ENCODE results near the gene POFUT1. TPM values are rescaled to one million over a fixed set of nuclear protein-coding genes. Genes with fewer than 3 reads are reported as not detected.

The POFUT1 gene
- polyA plus RNA-seq, 1 donor, result 25.7 TPM

DNA sequence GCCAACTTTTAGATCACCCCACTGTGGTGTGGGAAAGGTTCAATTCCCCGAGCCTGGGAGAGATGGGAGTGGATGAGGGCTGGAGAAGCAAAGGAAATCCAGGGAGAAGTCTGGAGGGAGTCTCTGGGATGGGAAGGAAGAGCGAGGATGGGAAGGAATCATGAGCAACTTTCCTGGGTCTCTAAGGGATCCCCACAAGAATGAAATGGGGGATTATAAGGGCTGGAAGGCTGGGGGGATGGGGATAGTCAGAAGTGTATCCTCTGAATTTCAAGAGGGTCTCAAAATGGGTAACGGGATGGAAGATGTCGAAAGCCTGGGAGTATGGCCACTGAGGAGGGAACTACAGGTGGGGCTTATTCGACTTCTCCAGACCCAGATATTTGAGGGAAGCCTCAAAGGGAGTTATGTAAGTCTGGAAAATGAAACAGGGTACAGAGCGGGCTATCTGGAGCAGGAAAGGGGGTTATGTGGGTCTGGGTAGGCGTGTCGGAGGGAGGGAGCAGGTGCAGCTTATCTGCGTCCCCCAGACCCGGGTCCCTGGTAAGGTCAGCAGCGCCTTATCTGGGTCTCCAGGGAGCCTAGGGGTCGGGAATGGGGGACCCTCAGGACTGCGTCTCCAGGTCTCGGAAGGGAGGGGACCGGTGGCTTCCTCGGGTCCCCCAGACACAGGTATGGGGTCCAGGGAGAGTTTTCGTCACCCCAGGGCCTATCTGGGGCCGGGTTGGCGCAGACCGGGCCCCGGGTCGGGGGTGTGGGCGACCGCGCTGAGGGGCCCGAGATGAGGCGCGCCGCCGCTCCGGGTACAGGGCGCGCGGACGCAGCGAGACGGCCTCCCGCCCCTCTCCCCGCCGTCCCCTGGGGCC, 687 bp upstream of the POFUT1 start:
- no peak for DNase-seq (ENCODE audit: low read depth)

DNA sequence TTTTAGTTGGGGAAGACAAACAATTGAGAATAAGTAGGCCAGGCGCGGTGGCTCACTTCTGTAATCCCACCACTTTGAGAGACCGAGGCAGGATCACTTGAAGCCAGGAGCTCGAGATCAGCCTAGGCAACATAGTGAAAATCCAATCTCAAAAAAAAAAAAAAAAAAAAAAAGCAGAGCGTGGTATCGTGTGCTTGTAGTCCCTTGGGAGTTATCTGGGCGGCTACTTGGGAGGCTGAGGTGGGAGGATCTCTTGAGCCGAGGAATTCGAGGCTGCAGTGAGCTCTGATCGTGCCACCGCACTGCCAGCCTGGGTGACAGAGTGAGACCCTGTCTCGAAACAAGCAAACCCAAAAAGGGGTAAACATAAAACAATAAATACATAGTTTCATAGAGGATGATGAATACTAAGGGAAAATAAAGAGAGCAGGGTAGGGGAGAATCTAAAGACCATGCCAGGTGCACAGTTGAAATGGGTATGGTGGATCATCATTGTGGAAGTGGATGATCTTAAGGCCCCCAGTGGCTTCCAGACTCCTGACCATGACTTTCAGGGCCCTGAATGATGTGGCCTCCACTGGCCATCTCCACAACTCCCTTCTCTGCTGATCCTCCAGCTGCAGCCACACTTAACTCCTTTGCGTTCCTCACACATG, 947 bp downstream of the POFUT1 start:
- DNase-seq (ENCODE audit: low read depth), result no peak

DNA sequence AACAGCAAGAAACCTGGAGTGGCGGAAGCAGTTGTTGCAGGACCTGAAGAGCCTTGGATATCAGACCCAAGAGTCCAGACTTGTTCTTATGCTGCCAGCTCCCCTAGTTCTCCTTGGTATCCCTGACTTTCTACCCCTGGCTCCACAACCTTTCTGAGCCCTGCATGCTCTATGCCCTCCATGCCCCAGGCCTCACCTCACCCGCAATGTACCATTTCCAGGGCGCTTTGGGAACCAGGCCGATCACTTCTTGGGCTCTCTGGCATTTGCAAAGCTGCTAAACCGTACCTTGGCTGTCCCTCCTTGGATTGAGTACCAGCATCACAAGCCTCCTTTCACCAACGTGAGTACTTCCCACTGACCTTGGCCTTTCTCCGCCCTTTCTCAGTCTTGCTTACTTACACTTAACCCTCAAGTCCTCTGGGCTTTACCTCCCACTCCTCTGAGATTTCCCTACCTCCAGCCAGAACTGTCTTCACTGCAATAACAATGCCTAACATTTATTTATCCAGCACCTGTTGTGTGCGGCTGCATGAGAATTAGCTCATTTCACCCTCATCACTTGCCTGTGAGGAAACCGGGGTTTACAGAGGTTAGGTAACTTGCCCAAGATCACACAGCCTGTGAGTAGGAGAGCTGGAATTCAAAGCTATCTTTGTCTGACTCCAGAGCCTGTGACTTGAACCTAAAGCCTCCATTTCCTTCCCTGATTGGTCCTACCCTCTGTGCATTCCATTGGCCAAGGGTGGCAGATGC, 2.3 kb downstream of the POFUT1 start:
- no peak for DNase-seq (ENCODE audit: low read depth)

DNA sequence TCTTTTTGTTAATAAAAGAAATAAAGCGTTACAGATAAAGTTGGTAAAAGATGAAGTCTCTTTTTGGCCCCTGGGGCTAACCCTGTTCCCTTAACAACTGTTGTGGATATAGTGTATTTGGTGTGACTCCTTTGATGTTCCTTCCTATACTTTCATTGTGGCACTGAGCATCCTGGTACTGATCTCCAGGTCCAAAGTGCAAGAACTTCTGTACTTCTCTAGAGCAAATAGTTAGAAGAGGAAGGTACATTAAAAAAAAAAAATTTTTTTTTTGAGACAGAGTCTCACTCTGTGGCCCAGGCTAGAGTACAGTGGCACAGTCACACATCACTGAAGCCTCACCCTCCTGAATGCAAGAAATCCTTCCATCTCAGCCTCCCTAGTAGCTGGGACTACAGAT, 6.2 kb downstream of the POFUT1 start:
- DNase-seq (ENCODE audit: low read depth), result no peak

DNA sequence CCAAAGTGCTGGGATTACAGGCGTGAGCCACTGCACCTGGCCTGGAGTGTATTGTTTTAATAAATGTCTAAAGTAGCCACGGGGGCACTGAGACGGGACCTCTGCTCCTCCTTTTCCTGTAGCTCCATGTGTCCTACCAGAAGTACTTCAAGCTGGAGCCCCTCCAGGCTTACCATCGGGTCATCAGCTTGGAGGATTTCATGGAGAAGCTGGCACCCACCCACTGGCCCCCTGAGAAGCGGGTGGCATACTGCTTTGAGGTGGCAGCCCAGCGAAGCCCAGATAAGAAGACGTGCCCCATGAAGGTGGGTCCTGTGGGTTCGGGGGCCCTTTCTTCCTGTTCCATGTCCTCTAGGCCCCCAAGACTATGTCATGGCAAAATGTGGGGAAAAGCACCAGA, 7.5 kb downstream of the POFUT1 start:
- no peak for DNase-seq (ENCODE audit: low read depth)

DNA sequence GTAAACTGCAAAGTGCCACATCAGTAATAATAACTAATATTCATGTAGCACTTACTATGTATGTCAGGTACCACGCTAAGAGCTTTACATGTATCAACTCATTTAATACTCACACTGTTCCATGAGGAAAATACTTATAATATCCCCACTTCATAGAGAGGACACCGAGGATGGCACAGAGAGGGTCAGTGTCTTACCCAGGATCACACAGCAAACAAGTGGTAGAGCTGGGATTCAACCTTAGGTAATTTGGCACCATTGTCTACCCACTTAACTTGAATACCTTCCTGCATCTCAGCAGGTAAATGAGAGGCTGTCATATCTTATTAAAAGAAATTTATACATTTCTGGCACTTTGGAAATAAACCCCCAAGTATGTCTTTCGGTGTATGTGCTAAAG, 8.0 kb downstream of the POFUT1 start:
- no peak for DNase-seq (ENCODE audit: low read depth)

DNA sequence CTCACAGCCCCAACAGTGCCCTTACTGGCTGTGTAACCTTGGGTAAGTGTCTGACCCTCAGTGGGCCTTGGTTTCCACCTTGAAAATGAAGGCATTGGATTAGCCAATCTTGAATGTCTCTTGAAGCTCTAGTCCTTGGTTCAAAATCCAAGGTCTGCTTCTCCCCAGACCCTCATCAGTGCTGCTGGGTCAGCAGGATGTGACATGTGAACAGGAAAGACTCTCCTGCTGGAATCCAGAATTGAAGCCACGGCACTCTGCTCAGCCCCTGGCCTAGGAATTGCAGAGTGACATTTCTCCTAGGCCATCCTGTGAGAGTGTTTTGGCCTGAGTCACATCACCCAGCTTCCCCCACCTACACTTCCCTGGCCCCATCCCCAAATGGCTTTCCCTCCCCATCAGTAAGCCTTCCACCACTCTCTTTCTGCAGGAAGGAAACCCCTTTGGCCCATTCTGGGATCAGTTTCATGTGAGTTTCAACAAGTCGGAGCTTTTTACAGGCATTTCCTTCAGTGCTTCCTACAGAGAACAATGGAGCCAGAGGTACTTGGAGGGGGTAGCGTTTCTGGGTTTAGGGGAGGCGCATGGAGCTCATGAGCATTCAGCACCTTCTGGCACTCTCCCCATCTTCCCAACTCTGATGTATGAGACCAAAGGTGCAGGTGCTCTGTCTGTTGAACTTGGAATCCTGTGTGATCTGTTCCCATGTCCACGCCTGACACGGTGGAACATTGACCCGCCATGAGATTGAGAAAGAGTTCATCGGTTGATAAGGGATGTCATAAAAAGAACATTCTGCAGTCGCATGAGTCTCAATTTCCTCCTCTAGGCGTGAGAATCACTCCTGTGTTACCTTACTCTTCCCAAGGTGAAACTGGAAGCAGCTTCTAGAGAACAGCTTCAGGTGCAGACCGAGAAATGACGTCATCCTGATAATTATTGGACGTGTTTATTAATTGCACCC, 8.8 kb downstream of the POFUT1 start:
- no peak for DNase-seq (ENCODE audit: low read depth)

DNA sequence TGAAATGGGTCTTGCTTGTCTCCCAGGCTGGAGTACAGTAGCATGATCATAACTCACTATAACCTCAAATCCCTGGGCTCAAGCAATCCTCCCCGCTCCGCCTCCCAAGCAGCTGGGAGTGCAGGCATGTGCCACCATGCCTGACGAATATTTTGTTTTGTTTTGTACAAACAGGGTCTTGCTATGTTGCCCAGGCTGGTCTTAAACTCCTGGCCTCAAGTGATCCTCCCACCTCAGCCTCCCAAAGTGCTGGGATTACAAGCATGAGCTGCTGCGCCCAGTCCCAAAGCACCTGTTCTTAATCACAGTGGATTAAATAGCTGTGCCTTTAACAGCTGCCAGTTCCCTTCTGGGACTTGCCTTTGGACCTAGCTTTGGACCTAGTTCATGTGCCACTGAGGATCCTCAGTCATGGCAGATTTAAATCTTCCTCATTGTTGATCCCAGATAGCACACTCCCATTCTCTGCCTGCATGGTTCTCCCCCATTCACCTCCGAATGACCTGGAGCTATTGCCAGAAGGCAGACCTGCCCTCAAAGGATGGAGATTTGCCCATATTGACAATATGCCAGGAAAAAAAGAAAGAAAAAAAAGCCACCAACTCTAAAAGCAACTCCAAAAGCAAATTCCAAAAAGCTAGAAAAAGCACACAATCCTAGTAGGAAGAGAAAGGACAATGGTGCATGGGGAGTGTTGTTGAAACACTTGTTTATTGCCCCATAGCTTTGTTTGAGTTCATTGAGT, 10.6 kb downstream of the POFUT1 start:
- DNase-seq (ENCODE audit: low read depth), result no peak

DNA sequence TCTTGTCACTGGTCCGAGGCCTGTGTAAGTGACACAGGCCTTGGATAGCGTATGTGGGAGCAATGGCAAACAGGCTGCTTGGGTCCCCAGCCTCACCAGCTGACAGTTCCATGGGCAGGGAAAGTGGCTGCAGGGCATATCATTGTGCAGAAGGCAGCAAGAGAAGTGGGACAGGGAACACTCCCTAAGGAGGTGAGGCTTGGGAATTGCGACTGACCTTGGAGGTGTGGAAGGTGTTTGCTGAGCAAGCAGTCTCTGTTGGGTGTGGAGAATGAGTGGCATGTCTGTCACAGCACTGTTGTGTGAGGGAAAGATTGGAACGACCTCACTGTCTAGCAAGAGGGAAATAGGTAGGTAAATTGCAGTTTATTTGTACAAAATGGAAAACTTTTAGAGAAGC, 16.8 kb downstream of the POFUT1 start:
- DNase-seq (ENCODE audit: low read depth), result no peak

DNA sequence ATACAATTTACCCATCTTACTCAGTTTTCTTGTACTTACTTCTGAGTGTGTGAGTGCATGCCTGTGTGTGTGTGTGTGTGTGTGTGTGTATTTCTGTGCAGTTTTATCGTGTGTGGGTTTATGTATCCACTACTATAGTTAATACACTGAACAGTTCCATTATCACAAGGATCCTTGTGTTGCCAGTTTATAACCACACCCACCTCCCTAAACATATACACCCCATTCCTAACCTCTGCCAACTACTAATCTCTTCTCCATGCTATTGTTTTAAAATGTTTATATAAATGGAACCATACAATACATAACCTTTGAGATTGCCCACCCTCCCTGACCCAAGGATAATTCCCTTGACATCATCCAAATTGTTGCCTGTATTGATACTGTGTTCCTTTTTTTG, 18.7 kb downstream of the POFUT1 start:
- DNase-seq (ENCODE audit: low read depth), result no peak

DNA sequence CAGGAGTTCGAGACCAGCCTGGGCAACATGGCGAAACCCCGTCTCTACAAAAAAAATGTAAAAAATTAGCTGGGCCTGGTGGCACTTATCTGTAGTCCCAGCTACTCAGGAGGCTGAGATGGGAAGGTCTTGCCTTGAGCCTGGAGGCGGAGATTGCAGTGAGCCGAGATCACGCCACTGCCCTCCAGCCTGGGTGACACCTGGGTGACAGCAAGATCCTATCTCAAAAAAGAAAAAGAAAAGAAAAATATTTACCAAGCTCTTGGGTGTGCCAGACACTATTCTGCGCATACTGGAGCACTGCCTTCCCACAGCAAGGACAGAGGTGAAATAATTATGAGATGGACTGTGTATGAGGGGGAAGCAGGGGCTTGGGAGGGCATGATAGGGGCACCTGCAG, 19.6 kb downstream of the POFUT1 start:
- DNase-seq (ENCODE audit: low read depth), result no peak

DNA sequence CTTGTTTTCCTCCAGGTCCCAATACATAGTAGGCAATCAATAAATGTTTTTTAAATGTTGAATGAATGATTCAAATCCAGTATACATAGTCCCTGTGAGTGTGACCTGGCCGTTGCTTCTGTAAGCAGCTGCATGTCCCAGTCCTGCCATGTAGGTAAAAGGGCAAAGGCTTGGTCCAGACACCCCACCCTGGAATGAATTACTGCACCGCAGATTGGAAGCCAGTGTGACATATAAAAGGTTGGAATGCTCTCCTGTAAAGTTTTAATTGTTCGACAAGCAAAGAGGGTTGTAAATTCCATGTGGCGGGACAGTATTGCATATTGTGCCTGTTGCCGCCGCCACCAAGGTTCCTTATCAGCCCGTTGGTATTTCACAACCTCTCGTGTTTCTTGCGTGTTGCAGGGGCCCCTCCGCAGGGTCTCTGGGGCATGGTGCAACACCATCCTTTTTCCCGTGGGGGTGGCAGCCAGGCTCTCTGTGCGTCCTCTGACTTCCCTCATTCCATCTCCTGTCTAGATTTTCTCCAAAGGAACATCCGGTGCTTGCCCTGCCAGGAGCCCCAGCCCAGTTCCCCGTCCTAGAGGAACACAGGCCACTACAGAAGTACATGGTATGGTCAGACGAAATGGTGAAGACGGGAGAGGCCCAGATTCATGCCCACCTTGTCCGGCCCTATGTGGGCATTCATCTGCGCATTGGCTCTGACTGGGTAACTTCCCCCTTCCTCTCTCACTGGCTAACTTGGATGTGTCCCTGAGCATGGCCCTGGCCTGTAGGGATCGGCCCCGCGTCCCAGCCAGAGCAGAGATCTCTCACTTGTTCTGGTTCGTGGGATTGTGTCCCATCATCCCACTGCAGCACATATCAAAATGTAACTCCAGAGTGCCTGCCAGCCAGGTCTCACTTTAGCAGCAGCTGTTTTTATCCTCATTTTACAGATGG, 20.3 kb downstream of the POFUT1 start:
- no peak for DNase-seq (ENCODE audit: low read depth)

DNA sequence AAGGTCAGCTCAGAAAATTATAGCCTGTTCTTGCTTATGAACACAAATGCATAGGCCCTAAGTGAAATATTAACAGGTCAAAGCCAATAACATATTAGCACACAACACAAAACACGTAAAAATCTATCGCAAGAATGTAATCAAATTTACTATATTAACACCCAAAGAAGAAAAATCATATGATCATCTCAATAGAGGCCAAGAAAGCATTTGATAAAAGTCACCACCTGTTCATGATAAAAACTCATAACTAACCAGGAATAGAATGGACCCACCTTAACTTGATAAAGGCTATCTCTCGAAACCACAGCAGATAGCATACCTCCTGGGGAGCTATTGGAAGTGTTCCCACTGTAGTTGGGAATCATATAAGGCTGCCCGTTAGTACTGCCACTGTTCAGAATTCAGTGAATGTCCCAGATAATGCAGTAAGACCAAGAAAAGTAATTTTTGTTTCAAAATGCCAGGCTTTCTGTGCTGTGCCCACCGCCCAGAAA, 21.6 kb downstream of the POFUT1 start:
- no peak for DNase-seq (ENCODE audit: low read depth)

DNA sequence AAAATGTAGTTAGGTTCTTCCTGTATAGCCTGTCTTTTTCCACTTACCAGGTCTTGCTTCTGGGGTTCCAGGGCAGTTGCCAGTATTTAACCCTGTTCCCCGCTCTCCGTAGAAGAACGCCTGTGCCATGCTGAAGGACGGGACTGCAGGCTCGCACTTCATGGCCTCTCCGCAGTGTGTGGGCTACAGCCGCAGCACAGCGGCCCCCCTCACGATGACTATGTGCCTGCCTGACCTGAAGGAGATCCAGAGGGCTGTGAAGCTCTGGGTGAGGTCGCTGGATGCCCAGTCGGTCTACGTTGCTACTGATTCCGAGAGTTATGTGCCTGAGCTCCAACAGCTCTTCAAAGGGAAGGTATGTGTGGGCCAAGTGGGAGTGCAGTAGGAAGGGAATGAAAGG, 23.0 kb downstream of the POFUT1 start:
- no peak for DNase-seq (ENCODE audit: low read depth)

DNA sequence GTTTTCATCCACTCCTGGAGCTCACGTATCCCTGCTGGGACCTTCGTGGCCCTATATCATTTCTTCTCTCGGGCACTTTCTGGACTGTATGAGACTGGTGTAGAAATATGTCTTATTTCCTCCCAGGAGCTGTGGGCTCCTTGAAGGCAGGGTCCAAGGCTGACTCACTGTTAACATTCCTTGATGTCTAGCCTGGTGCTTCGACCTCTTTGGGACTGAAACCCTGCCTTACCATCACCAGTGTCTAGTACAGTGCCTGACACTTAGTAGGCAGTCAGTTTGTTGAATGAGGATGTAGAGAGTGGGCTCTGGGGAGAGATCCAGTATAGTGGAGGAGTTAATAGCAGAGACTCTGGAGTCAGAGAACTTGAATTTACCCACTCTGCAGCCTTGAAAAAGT, 23.6 kb downstream of the POFUT1 start:
- no peak for DNase-seq (ENCODE audit: low read depth)

DNA sequence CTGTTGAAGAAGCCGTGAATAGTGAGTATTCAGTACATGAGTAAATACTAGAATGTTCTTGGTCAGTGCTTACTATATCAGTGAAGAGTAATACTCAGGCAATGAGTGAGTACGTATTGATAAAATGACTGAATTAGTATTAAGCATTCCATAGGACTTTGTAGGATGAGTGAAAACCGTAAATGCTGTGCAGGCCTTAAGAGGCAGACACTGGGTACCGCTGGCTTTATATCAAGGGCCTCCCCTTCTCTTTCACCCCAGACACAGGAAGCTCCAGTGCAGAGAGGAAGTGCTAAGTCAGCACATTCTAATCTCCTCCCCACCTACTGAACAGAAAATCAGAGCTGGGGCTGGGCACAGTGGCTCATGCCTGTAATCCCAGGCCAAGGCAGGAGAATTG, 24.2 kb downstream of the POFUT1 start:
- DNase-seq (ENCODE audit: low read depth), result no peak

DNA sequence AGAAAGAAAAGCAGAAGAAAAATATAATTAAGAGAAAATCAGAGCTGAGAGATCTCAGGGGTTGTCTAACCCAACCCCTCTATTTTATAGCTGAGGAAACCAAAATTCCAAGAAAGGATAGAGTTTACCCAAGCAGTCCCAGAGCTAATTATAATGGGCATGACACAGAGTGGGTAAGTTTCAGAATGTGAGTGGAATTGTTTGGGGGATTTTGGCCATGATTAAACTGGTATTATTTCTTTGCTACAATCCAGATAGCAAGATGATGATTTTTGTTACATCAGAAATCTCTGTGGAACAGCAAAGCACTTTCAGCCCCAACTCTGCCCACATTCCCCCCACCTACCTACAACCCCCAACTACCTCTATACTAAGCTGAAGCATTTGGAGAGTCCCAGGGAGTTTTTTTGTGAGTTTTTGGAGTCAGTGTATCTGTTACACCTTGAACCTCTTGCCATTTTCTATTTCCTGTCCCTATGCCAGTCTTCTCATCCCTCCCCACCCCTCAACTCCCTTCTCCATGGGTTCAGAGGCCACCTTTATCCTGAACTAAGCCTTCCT, 24.7 kb downstream of the POFUT1 start:
- DNase-seq (ENCODE audit: low read depth), result no peak

DNA sequence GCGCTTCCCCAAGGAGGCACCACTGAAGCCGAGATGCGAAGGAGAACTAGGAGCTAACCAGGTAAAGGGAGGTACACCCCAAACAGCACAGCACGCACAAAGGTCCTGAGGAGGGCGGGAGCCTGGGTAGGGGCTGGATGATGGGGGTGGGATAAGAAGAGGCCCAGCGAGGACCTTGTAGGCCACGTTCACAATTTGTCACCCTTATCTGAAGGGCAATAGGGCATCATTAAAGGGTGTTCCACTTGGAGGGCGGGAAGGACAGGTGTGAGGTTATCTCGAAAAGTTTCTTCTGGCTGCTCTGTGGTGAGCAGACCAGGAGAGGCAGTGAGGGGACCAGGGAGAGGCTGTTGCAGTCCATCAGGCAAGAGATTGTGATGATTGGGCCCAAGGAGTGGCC, 25.6 kb downstream of the POFUT1 start:
- no peak for DNase-seq (ENCODE audit: low read depth)
